HG03159 (cell line): ENCODE data around the gene RUNX1.

Source experiments
- ATAC-seq: cut with Tn5 transposase; IDR thresholded peaks from one replicate; pipeline ENCODE4 v1.9.1; 2021; ENCODE audit warnings: mild to moderate bottlenecking, moderate library complexity; ENCODE audit not compliant: unreplicated experiment

RUNX1 gene

DNA sequence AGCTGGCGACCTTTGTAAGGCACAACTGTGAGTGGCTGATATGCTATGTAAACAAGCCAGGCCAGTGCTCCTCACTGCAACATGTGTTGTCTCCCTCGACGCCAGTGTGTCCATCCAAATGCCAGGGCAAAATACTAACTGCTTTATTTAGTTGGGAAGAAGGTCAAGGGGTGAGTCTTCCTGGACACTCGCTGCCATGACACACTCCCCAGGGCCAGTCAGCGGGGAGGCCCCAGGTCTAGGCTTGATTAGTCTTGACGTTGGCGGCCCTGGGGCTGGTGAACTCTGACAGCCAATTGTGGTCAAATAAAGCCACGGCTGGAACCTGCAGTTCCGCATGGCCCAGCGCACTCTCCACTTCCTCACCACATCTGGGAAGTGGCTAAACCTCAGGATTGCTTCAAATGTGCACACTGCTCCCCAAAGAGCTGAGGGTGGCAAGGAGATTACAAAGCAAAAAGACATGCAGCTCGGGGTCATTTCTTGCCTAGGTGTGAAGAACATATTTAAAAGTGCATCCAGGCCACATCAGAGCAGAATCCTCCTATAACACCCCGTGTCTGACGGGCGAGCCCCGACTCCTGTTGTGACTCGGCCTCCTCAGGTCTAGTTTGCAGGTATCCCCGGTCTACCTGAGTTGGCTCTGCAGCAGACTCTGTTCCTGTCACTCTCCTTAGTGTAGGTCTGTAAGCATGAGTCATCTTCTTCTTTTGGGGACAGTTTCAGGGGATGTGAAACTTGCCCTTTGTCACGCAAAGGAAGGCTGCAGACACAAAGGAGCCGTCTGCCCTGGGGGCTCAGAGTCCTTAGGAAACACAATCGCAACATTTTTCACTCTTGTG lies 183.5 kb downstream of the RUNX1 start:
- peak; percentile 89 for ATAC-seq

DNA sequence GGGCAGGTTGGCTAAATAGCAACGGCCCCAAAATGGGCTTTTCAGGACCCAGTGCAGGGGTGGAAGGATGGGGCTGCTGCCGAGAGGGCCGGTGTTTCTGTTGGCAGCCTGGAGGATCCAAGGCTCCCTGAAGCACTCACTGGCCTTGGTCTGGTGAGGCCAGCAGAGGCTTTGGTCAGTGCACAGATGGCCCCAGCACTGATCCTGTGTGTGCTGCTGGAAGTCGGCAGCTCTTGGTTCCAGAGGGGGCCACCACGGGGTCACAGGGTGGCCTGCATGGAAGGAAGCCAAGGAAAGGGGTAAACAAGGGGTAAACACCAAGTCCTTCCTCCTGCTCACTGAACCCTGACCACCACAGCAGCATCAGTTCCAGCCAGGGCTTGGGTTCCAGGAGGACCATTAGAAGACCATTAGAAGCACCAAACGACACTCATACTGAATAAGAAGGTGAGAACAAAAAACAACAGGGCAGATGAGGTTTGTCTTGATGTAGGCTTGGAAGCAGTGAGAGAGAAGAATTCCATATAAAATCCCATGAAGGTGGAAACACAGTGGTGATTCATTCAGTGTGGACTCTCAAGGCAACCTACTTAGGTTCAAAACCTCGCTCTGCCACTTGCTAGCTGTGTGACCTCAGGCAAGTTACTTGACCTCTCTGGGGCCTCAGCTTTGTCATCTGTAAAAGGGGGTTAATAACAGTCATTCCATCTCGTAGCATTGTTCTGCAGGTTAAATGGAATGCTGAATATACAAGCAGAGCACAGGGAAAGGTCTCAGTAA lies 184.5 kb downstream of the RUNX1 start:
- no peak for ATAC-seq

DNA sequence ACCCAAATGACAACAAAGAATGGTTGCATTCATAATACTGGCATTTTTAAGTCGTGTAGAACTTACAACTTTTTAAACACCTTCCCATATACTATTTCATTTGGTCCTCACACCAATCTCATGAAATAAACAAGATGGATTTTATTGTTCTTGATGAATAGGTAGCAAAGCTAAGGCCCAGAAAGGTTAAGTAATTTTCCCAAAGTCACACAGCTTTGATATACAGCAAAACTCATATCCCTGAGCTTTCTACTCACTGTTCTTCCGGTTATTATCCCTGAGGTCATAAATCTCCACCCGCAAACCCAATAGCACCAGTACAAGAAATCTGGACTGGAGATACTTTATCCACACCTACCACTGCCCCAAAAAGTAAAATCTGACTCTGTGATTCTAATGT lies 186.2 kb downstream of the RUNX1 start:
- no peak for ATAC-seq

DNA sequence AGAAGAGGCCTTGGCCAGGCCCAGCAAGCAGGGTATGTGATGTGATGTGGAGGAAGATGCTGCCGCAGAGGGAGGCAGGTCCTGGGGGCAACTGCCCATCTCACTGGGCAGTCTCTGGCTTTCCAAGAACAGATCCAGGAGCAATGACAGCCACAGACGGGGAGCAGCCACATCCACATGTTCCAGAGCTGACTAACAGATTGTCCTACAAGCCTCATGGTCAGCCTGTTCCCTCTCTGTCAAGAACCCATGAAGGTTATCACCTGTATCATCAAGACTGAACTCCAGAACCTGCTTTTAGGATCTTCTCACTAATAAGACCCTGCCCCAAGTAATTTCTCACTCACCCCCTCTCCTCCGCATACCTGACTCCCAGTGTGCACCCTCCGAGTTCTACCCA lies 187.8 kb downstream of the RUNX1 start:
- ATAC-seq = no peak

DNA sequence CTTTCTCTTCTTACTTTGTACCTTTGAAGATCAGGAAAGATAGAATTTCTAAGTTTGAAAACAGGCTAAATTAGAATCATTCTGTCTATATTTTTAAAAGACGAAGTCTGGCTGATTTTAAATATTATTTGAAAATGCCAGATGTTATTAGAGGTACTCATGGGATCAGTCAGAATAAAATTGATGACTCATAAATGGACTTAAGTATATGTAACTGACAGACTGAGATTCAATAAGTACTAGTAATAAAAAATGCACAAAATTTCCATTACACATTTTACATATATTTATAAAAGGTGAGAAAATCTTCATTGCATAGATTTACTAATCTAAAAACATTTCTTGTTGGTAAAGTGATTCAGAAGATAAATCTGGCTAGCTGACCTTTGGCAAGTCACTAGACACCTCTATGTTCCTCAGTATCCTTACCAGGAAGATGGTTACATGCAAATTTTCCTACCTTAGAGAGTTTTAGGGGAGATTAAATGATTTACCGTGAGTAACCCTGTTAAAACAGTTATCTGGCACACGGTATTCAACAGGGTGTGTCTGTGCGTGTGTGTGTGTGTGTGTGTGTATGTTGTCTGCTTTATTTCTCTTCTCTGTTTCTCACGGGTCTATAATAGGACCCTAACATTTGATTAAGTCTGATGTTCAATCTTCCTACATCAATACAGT lies 189.0 kb downstream of the RUNX1 start:
- ATAC-seq = no peak

DNA sequence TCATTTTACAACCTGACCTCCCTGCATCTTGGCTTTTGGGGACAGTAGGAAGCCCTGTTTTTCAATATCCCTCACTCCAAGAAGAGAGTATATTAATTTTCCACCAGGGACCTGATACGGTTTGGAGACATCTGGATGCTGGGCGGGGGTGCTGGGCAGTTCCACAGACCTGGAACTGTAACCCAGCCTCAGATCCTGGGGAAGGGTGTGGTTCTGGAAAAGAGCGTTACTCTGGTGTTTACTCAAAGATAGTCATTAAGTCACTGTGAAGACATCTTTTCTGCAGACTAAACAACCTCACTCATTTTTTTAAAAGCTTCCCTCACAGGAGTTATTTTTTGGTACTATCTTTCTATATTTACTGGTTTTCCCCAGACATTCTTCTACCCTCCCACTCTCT lies 190.5 kb downstream of the RUNX1 start:
- ATAC-seq = no peak

DNA sequence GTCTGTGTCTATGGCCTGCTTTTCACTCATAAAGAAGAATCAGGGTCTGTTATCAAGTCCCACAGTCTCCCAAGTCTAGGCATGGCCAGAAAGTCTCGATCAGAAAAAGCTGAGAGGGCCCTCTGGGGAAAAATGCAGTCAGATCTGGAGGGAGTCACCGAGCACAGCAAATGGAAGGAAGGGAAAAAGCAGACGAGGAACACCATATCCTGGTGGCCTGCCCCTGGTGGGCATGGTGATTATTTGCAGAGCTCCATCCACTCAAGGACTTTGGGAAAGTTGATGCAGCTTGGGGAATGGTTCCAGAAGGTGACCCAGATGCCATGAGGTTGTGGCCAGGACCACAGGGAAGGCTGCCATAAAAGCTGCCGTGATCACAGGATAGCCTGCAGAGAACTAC lies 191.2 kb downstream of the RUNX1 start:
- no peak for ATAC-seq

DNA sequence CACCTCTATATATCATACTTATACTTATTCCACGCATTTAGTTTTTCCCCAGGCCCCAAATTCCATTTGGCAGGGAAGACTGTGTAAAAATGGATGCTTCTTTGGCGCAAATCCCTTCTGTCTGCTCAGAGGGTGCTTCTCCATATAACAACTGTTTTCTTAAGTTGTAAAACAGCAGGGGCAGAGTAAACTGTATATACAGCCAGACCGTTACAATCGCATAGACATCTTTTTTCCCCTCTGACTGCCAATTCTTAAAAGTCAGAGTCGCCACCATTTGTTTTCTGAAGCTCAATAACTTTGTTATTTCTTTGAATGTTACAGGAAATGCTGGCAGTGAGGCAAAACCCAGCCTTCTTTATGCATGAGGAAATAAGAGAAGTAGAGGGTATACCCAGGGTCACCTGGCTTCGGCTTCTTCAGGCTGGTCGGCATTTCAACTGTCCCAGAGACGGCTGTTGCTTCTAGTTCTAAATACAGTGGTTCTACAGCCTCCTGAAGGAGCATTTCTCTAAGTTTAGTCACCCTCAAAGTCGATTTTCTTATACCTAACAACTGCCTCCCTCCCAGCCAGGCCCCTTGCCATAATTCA lies 191.9 kb downstream of the RUNX1 start:
- no peak for ATAC-seq

DNA sequence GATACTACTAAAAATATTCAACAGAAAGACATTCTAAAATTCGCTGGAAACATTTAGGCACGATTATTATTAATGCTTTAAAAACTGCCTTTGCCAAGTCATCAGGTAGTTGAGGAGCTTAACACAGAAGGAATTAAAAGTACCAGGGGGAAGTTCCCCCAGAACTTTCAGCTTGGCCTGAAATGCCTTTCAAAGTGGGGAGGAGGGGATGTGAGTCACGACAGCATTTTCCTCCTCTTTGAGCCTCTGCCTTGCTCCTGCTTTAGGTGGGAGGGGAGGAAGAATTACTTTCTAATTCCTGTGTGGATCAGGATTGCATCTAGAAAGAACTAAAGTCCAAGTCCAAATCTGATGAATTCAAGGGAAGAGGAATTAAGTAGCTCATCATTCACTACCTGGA lies 196.7 kb downstream of the RUNX1 start:
- no peak for ATAC-seq

DNA sequence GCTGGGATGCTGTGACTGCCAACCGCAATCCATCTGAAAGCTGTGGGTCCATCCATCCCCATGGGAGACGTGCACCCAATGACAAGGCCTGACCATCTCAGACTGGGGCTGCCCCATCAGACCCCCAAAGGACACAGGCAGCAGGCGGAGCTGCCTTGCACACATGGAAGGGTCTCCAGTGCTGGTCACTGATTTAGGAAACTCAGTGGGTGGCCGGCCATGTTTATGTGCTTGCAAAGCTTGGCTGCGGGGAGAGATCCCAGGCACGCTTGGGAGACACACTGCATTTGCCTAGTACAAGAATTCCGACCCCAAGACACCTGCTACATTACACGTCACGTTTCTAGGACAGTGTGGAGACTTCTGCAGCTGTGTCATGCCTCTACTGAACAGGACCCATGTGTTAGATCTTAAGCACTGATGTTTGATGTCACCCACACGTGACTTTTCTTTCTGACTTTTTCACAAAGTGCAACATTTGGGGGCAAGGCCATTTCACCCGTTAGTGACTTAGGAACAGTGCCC lies 198.9 kb downstream of the RUNX1 start:
- no peak for ATAC-seq

DNA sequence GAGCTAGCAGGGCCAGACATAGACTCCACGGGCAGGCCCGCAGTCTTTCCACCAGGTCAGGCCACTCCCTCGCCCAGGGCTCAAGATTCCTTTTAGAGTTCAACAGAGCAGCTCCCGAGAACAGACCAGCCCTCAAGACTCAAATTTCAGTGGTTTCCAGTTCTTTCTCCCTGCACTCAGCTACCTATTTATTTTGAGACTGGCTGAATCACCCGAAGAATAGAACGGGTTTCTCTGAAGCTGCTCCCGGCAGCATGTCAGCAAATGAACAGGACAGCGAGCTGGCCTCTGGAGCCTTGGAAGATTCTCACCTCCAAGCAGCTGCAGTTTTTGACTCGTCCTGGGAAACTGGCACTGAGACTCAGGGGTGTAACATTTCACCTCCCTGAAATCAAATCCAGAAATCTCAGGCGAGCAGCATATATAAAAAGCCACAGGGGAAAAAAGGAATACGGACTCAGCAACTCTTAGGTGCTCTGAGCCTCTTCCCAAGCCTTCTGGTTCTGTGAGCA lies 202.4 kb downstream of the RUNX1 start:
- no peak for ATAC-seq

DNA sequence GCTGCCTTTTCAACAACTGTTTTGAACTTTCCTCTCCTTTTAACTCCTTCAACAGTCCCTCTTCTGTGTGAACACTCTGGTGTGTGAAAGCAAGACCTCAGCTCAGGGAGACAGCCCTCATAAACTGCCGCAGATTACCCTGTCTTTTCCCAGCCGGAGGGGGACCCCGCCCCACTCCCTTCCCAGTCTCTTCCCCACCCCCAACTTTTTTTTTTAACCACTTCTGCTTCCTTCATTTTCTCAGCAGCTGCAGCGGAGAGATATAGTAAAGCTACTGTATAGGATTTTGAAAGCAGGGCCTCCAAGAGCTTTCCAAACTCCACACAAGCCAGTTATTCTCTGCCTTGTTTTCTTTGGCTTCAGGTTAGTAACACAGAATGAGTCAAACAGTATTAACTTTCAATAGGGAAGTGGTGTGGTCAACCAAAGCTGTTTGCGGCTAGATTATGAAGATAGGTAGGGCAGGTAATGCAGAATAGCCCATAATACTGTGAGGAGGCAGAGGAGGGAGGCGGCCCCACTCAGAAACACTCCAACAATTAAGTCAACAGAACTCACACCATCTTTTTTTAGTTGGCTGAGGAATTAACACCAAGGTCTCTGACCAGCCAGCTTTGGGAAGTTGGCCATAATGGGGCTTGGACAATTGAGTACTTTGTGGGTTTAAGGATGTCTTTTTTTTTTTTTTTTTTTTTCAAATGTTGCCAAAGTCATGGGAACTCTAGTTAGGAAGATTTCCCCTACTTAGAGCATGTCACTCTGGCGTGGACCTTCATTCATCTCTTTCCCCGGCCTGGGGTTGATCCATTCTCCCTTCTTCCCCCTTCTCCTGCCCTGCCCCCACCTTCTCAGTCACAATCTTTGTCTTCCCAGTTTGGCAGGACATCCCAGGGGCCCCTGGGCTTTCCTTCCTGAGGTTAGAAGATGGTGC lies 203.3 kb downstream of the RUNX1 start:
- ATAC-seq = peak; percentile 97

DNA sequence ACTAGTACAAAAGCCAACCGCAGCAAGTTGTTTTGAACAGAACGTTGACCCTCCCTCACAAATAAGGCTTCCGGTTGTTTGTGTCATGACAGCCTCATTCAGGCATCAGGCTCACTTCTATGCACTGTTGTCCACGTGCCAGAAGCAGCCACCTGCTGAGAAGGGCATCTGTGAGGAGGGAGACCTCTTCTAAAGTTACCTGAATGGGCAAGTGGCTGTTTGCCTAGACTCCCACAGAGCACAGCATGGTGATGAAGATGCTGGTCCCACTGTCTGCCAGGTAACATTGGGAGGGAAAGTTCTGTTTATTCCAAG lies 204.2 kb downstream of the RUNX1 start:
- no peak for ATAC-seq

DNA sequence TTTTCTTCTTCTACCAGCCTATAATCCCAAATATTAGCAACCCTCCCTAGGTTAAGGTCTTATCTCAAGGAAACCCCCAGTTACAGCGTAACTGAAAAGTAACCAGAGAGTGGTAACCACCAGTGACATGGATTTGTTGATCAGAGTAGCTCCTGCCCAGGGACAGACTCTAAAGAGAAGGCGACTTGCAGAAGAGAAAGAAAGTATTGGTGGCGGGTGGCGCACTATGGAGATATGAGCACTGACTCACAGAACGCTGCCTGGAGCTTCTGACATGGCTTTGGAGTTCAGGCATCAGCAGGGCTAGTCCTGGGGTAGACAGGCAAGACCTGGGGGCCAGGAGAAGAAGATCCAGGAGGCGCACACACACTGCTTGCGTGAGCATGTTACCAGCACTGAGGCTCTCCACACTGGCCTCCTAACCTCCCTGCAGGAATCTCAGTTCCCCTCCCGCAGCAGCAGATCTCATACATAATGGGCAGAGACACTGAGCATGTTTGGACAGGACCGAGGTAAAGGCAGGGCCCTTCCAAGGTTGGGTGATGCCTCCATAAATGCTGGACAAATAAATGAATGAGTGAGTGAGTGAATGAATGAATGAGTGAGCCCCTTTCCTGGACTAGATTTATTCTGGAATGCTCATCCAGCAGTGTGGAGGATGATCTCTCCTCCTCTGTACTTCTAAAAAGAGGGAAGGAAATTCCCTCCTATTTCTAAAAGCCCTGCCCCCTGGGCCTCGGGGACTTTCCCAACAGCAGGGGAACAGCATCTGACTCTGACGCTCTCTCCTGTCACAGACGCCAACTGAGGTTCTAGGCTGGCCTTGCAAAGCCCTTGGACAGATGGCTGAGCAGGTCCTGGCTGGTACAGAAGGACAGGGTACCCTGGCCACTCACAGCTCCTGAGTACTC lies 204.8 kb downstream of the RUNX1 start:
- ATAC-seq = no peak

DNA sequence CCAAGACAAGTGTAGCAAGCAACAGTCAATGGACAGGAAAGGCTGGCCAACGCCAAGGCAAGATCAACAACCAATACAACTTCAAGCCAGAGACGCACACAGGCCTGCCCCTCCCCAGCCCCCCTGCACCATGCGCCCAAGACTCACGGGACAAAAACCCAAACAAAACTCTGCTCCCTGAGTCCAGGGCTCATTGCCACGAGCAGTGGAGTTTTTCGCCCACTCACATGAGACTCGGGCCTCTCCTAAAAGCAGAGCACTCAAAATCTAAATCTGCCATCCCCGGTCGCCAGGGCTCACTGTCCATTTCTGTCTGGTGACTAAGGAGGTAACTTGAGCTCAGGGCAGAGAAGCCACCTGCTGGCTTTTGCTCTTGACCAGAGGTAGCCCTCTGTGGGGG lies 205.5 kb downstream of the RUNX1 start:
- no peak for ATAC-seq

DNA sequence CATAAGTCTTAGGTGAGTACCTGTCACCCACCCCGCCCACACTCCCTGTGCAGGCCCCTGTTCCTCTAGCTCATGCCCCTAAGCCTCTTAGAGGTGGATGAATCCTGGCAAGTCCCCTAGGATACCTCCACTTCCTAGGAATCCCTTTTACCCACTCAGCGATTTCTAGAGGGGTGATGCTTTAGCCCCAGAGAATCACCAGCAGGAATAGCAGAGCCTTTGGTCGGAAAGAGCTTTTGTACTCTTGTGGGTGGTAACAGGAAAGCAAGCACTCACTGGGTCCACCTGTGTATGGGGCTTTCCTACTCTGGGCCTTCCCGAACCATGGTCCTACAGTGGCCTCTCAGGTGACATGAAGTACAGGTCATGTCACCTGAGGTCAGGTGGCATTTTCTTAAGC lies 207.9 kb downstream of the RUNX1 start:
- ATAC-seq = no peak

DNA sequence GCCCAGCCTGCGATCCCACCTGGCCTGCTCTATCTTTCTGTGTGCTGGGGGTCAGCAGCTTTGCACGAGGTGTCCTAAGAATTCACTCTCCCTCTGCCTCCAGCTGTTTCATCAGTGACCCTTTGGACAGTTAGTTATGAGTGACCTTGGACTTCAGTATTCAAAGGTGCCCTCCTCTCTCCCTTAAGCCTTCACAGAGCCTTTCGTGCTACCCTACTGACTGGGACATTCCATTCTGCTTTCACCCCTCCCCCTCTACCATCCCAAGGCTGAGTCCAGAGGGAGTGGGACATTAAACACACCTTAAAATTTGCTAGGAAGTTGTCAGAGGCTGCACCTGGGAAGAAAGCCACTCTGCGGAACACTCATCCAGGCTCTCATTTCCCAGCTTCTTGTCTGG lies 208.4 kb downstream of the RUNX1 start:
- ATAC-seq = no peak

DNA sequence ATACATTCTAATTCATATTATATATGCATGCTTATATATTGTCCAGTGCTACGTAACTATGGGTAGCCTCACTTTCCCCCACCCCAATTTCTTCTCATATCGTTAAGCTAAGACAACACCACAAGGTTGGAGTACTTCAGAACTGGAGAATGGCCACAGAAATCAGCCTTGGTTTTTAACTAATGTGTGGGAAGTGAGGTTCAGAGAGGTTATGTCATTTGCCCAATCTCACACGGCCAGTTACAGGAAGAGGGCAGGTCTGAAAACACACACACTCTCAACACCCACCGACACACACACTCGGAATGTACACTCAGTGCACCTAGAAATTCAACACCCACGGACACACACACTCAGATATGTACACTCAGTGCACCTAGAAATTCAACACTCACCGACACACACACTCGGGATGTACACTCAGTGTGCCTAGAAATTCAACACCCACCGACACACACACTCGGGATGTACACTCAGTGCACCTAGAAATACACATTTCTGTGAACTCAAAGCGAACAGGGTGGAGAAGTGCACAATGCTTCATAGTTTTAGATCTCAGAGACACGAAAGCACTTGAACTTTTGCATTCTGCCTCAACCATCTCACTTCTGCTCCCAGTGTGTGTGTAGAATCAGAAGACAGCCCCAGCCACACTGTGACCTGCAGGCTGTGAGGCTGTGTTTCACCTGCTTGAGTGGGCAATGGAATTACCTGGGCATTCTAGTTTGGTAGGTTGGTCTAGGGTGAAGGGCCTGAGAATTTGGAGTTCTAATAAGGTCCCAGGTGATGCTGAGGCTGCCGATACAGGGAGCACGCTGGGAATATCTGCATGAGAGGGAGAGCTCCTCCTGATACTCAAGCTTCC lies 209.9 kb downstream of the RUNX1 start:
- ATAC-seq = no peak
